Stimulated activated CD8-positive, alpha-beta memory T cell treated with anti-CD3 and anti-CD28 coated beads, Interleukin-15, amount 100 ng/mL, for 48 hours (primary cell): ENCODE data around the gene PLA2G6.
"Not testable (repeated sequence)": the region's sequence is repeated elsewhere in the genome, so short reads cannot be mapped to it uniquely, and the experiment has no call there.

Source experiments
- DNase-seq, 2 donors: peaks; one replicate each; pipeline ENCODE4 v3.0.0-alpha.2; 2020; ENCODE audit warnings: low read depth in 2 of 2

PLA2G6 gene

GRCh38 chr22:38132794-38133193, 48.8 kb downstream of the PLA2G6 start:
- DNase-seq = no peak

GRCh38 chr22:38132136-38132535, 49.5 kb downstream of the PLA2G6 start:
- DNase-seq = no peak

- no peak for DNase-seq
Measured at GRCh38 chr22:38131399-38131798, 50.2 kb downstream of the PLA2G6 start.

- DNase-seq = no peak
Measured at GRCh38 chr22:38129856-38130255, 51.8 kb downstream of the PLA2G6 start.

- DNase-seq = no peak
Measured at GRCh38 chr22:38129021-38129420, 52.6 kb downstream of the PLA2G6 start.

GRCh38 chr22:38127869-38128268, 53.8 kb downstream of the PLA2G6 start:
- no peak for DNase-seq

- no peak for DNase-seq
Measured at GRCh38 chr22:38126928-38127668, 54.5 kb downstream of the PLA2G6 start.

GRCh38 chr22:38125751-38126201, 55.9 kb downstream of the PLA2G6 start:
- DNase-seq = no peak

- DNase-seq = no peak
Measured at GRCh38 chr22:38125038-38125610, 56.5 kb downstream of the PLA2G6 start.

- no peak for DNase-seq
Measured at GRCh38 chr22:38124236-38124974, 57.2 kb downstream of the PLA2G6 start.

- no peak for DNase-seq
Measured at GRCh38 chr22:38122616-38123015, 59.0 kb downstream of the PLA2G6 start.

GRCh38 chr22:38120359-38121110, 61.1 kb downstream of the PLA2G6 start:
- no peak for DNase-seq

GRCh38 chr22:38118747-38119146, 62.9 kb downstream of the PLA2G6 start:
- not testable (repeated sequence) for DNase-seq

GRCh38 chr22:38118182-38118581, 63.4 kb downstream of the PLA2G6 start:
- no peak for DNase-seq

- DNase-seq = not testable (repeated sequence)
Measured at GRCh38 chr22:38117556-38117955, 64.1 kb downstream of the PLA2G6 start.

GRCh38 chr22:38115423-38116205, 66.0 kb downstream of the PLA2G6 start:
- DNase-seq = no peak

GRCh38 chr22:38114484-38115398, 66.9 kb downstream of the PLA2G6 start:
- peak; percentile 52 to 65 for DNase-seq

- DNase-seq = no peak
Measured at GRCh38 chr22:38112381-38112780, 69.2 kb downstream of the PLA2G6 start.

GRCh38 chr22:38111925-38112355, 69.7 kb downstream of the PLA2G6 start:
- DNase-seq = no peak
